Astrocyte of the spinal cord (primary cell): ENCODE results near the gene GOLGA8A.
"Not testable (repeated sequence)": the region's sequence is repeated elsewhere in the genome, so short reads cannot be mapped to it uniquely, and the experiment has no call there.

ENCODE experiments used
- DNase-seq: peaks from one replicate; pipeline ENCODE4 v3.0.0; 2011; ENCODE audit warnings: low read depth, low spot score
- H3K4me3 ChIP-seq: 2 replicates; pipeline ENCODE4 v1.5.1; 2011; ENCODE audit warnings: low read depth, mild to moderate bottlenecking, low read length, moderate library complexity
- in situ Hi-C: cut with HindIII; loops from 2 replicates; pipeline ENCODE4 v1.10.0; 2017; ENCODE audit warnings: low sequenced_read_pairs

The GOLGA8A gene

DNA sequence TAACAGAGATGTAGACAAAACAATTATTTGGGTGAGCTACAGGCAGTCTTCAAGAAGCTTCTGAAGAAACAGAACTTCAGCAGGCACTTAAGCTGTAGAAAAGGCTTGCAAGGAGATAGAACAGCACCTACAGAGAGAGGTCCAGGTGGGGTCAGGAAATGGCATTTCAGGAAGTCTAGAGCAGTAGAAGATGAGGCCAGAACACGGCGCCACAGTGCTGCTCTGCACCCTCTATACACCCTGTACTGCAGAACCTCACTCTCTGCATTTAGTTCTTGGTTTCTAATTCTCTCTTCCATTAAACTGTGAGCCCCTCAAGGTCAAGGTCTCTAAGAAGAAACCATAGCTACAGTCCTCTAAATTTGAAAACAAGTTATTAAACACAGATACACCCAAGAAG, 44.6 kb downstream of the GOLGA8A start:
- H3K4me3 ChIP-seq, in situ Hi-C loops, DNase-seq: not testable (repeated sequence)

GRCh38 chr15:34389594-34390086, 48.0 kb downstream of the GOLGA8A start:
- in situ Hi-C loops, H3K4me3 ChIP-seq, DNase-seq: not testable (repeated sequence)
